ENCODE measurements around the gene MICU2.

MICU2 gene

GRCh38 chr13:21544515-21544914 lies 59.5 kb downstream of the MICU2 start:
- no peak for DNase-seq (ENCODE audit: low read depth in 2 of 2)

- no peak for DNase-seq (ENCODE audit: low read depth in 2 of 2)
These were observed 61.4 kb downstream of the MICU2 start for GRCh38 chr13:21542563-21542962.

- DNase-seq (ENCODE audit: low read depth in 2 of 2) = no peak
These were observed 62.0 kb downstream of the MICU2 start for GRCh38 chr13:21541980-21542379.

- no peak for DNase-seq (ENCODE audit: low read depth in 2 of 2)
These were observed 62.7 kb downstream of the MICU2 start for GRCh38 chr13:21541271-21541670.

- DNase-seq (ENCODE audit: low read depth in 2 of 2) = no peak
These were observed 64.3 kb downstream of the MICU2 start for GRCh38 chr13:21539687-21540086.

GRCh38 chr13:21538753-21539152 lies 65.2 kb downstream of the MICU2 start:
- no peak for DNase-seq (ENCODE audit: low read depth in 2 of 2)

- no peak for DNase-seq (ENCODE audit: low read depth in 2 of 2)
These were observed 65.7 kb downstream of the MICU2 start for GRCh38 chr13:21538280-21538679.

- DNase-seq (ENCODE audit: low read depth in 2 of 2) = no peak
These were observed 66.9 kb downstream of the MICU2 start for GRCh38 chr13:21537105-21537504.

GRCh38 chr13:21534760-21535159 lies 69.2 kb downstream of the MICU2 start:
- no peak for DNase-seq (ENCODE audit: low read depth in 2 of 2)

- DNase-seq (ENCODE audit: low read depth in 2 of 2) = no peak
These were observed 72.5 kb downstream of the MICU2 start for GRCh38 chr13:21531455-21531854.

GRCh38 chr13:21530656-21531055 lies 73.3 kb downstream of the MICU2 start:
- DNase-seq (ENCODE audit: low read depth in 2 of 2) = no peak

- no peak for DNase-seq (ENCODE audit: low read depth in 2 of 2)
These were observed 74.7 kb downstream of the MICU2 start for GRCh38 chr13:21529146-21529893.

GRCh38 chr13:21528616-21529015 lies 75.4 kb downstream of the MICU2 start:
- DNase-seq (ENCODE audit: low read depth in 2 of 2) = no peak

- DNase-seq (ENCODE audit: low read depth in 2 of 2) = no peak
These were observed 77.0 kb downstream of the MICU2 start for GRCh38 chr13:21526707-21527540.

GRCh38 chr13:21522847-21523246 lies 81.1 kb downstream of the MICU2 start:
- no peak for DNase-seq (ENCODE audit: low read depth in 2 of 2)

- DNase-seq (ENCODE audit: low read depth in 2 of 2) = no peak
These were observed 81.8 kb downstream of the MICU2 start for GRCh38 chr13:21522130-21522529.

- DNase-seq (ENCODE audit: low read depth in 2 of 2) = no peak
These were observed 85.3 kb downstream of the MICU2 start for GRCh38 chr13:21518617-21519144.

- no peak for DNase-seq (ENCODE audit: low read depth in 2 of 2)
These were observed 86.4 kb downstream of the MICU2 start for GRCh38 chr13:21517576-21517975.

- no peak for DNase-seq (ENCODE audit: low read depth in 2 of 2)
These were observed 87.2 kb downstream of the MICU2 start for GRCh38 chr13:21516805-21517204.

- no peak for DNase-seq (ENCODE audit: low read depth in 2 of 2)
These were observed 92.1 kb downstream of the MICU2 start for GRCh38 chr13:21511849-21512248.

GRCh38 chr13:21504379-21504778 lies 99.6 kb downstream of the MICU2 start:
- DNase-seq (ENCODE audit: low read depth in 2 of 2) = no peak

- DNase-seq (ENCODE audit: low read depth in 2 of 2) = no peak
These were observed 102.3 kb downstream of the MICU2 start for GRCh38 chr13:21501686-21502085.

GRCh38 chr13:21486322-21486721 lies 117.6 kb downstream of the MICU2 start:
- no peak for DNase-seq (ENCODE audit: low read depth in 2 of 2)

Measured in stimulated activated CD4-positive, alpha-beta T cell treated with anti-CD3 and anti-CD28 coated beads, Interleukin-4, amount 100 ng/mL, for 48 hours (primary cell).